ENCODE results near the gene BLID. TPM values are rescaled to one million over a fixed set of nuclear protein-coding genes. Genes with fewer than 3 reads are reported as not detected.

The BLID gene
- total RNA-seq, 1 experiment from 2014 or later: not detected

GRCh38 chr11:122081073-122081472 is 34.9 kb downstream of the BLID start:
- Histone ChIP-seq H3K14ac (ENCODE audit: insufficient read depth, low read length) (no peak overlapping the region), H4K20me1 (ENCODE audit: control insufficient read depth, insufficient read depth, insufficient read length) (no peaks in the 10 kb centered on the region), H3K79me1 (ENCODE audit: insufficient read depth, low read depth, low read length, poor library complexity, severe bottlenecking) (no peaks in the 10 kb centered on the region), H2AK5ac (ENCODE audit: insufficient read length, low read length) (no peak overlapping the region), H3K23ac (ENCODE audit: insufficient read length, low read depth, low read length) (no peak overlapping the region), H3K27me3 (ENCODE audit: insufficient read depth, low read length) (no peaks in the 10 kb centered on the region), H2BK12ac (ENCODE audit: insufficient read length, low read depth, low read length) (no peak overlapping the region), H3T11ph (ENCODE audit: low read length) (no peak overlapping the region), H2BK15ac (ENCODE audit: low read depth, low read length) (no peak overlapping the region), H3K9me3 (ENCODE audit: control insufficient read depth, low read depth, low read length) (no peaks in the 10 kb centered on the region), H3K4me2 (ENCODE audit: insufficient read depth, insufficient read length, low read length) (no peak overlapping the region), H3K27ac (ENCODE audit: insufficient read length, low read depth, low read length) (no peak overlapping the region), H3K9ac (ENCODE audit: extremely low read depth, insufficient read length, low read length) (no peak overlapping the region), H3K79me2 (ENCODE audit: insufficient read depth, low read length) (no peaks in the 10 kb centered on the region), H2BK20ac (ENCODE audit: low read depth, low read length, poor library complexity, severe bottlenecking) (no peak overlapping the region), H2BK5ac (ENCODE audit: insufficient read length, low read length) (no peak overlapping the region), H3K4me1 (ENCODE audit: insufficient read depth, low read length) (no peaks in the 10 kb centered on the region), H3K18ac (ENCODE audit: insufficient read length, low read depth, low read length) (no peak overlapping the region), H3K4ac (ENCODE audit: low read depth, low read length) (no peak overlapping the region), H3K56ac (ENCODE audit: insufficient read length, low read depth, low read length) (no peak overlapping the region), H3K23me2 (ENCODE audit: insufficient read length, low read depth, low read length, poor library complexity, severe bottlenecking) (no peaks in the 10 kb centered on the region), H4K91ac (ENCODE audit: insufficient read length, low read depth, low read length) (no peak overlapping the region), H2AFZ (ENCODE audit: low read length) (no peak overlapping the region), H4K5ac (ENCODE audit: insufficient read length, low read depth, low read length) (no peak overlapping the region), H2BK120ac (ENCODE audit: low read depth, low read length, poor library complexity, severe bottlenecking) (no peak overlapping the region), H4K8ac (replicated peaks; ENCODE audit: insufficient read length, low read depth, low read length) (no peak overlapping the region)
- Mint-ChIP-seq H3K27ac (no peak overlapping the region), H3K27me3 (ENCODE audit: low read depth) (peaks cover 7% of the 10 kb centered on the region), H3K4me1 (peaks cover 5 to 6% of the 10 kb centered on the region in 2 experiments; a peak in 3 of 4 replicates), H3K36me3 (ENCODE audit: insufficient read depth in 1 of 3, low read depth in 3 of 3) (no peaks in the 10 kb centered on the region), H3K4me3 (no peak overlapping the region), H3K9me3 (no peaks in the 10 kb centered on the region)
- no peak for DNase-seq
- TF ChIP-seq CTCF (conservative IDR thresholded peaks at IDR 0.05): no peak
